Measurements from ENCODE around the gene RILPL1. TPM values are rescaled to one million over a fixed set of nuclear protein-coding genes. Genes with fewer than 3 reads are reported as not detected.

The RILPL1 gene
- total RNA-seq, 4 donors from 2014 or later, result 7.3 to 24.7 (median 12.0) TPM

DNA sequence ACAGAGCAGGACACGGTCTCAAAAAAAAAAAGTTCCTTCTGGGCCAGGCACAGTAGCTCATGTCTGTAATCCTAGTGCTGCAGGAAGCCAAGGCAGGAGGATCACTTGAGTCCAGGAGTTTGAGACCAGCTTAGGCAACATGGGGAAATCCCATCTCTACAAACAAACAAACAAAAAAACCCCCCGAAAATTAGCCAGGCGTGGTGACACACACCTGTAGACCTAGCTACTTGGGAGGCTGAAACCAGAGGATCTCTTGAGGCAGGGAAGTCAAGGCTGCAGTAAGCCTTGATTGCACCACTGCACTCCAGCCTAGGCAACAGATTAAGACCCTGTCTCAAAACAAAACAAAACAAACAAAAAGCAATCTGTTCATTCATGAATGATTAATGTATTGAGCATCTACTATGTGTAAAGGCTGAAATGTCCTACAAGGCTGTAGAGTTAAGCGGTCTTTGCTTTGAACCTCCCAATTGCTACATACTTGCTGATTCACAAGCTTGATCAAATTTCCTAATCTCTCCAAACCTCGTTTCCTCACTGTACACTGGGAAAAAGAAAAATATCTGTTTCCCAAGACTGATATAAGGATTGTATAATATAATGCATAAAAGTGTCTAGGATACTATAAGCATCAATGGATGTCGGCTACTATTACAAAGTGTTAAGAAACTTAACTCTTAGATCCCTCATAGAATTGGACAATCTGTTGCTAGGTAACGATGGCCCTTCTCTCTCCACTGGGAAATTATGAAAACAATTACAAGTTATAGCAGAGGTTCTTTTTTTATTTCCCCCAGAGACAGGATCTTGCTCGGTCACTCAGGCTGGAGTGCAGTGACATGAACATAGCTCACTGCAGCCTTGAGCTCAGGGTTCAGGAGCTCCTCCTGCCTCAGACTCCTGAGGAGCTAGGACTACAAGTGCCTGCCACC, 89.2 kb downstream of the RILPL1 start:
- TF ChIP-seq, protein P1, sequence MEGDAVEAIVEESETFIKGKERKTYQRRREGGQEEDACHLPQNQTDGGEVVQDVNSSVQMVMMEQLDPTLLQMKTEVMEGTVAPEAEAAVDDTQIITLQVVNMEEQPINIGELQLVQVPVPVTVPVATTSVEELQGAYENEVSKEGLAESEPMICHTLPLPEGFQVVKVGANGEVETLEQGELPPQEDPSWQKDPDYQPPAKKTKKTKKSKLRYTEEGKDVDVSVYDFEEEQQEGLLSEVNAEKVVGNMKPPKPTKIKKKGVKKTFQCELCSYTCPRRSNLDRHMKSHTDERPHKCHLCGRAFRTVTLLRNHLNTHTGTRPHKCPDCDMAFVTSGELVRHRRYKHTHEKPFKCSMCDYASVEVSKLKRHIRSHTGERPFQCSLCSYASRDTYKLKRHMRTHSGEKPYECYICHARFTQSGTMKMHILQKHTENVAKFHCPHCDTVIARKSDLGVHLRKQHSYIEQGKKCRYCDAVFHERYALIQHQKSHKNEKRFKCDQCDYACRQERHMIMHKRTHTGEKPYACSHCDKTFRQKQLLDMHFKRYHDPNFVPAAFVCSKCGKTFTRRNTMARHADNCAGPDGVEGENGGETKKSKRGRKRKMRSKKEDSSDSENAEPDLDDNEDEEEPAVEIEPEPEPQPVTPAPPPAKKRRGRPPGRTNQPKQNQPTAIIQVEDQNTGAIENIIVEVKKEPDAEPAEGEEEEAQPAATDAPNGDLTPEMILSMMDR (IDR thresholded peaks at IDR 0.05; ENCODE audit: low read depth), result no peak

GRCh38 chr12:123442774-123443173, 90.7 kb downstream of the RILPL1 start:
- TF ChIP-seq, protein P1 (IDR thresholded peaks at IDR 0.05; ENCODE audit: low read depth), result no peak

- TF ChIP-seq, protein P1 (IDR thresholded peaks at IDR 0.05; ENCODE audit: low read depth), result no peak
Observed at GRCh38 chr12:123441523-123442164, 91.9 kb downstream of the RILPL1 start.

DNA sequence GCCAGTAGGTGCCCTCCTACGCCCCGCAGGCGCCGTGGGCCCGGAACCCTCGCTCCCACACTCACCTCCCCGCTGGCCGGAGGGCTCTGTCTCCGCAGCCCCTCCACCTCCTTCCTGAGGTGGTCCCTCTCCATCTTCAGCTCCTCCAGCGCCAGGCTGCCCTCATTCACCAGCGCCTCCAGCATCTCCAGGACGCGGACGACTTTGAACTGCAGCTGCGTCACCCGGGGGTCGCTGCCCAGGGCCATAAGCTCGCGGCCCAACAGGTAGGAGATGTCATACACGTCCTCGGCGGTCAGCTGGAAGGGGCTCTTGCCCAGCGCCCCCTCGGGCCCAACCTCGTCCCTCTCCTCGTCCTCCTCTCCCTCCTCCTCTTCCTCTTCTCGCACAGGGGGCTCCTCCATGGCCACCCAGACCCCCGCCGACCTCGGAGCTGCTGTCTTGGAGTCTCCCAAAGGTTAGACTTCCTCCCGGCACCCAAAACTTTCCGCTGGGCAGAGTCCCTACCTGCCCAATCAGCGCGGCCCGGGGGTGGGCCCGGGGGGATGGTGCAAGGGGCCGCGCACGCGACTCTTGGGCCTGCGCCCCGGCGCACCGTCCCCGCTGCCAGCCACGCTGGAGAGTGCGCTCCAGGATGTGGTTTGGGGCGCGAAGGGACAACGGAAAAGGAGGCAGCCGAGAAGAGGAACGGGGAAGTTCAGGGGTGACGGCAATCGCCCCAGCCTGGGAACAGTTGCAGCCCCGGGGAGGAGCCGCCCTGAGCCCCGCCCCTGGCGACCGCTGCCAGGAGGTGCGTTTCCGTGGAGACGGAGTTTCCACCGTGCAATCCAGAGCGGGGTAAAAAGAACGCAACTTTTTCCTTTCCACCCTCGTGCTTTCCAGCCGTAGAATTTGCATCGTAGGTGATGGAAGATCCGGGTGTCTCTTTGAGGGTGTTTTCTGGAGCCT, 97.2 kb downstream of the RILPL1 start, which contains the start of gene RILPL2:
Gene RILPL2, minus strand, starts transcription at position 668 of the 948 bp plus-strand sequence. Its CDS starts 264 bp downstream, at position 404.
- TF ChIP-seq, protein P1 (IDR thresholded peaks at IDR 0.05; ENCODE audit: low read depth), result no peak

DNA sequence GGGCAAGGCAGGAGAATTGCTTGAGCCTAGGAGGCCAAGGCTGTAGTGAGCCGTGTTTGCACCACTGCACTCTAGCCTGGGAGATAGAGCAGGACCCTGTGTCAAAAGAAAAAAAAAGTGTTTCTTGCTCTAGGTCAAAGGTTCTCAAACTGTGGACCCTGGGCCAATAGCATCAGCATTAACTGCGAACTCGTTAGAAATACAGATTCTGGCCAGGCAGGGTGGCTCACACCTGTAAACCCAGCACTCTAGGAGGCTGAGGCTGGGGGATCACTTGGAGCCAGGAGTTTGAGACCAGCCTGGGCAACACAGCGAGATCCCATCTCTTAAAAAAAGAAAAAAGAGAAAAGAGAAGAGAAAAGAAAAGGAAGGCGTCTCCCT, 97.9 kb downstream of the RILPL1 start:
- TF ChIP-seq, protein P1 (IDR thresholded peaks at IDR 0.05; ENCODE audit: low read depth), result no peak

GRCh38 chr12:123433615-123434014, 99.9 kb downstream of the RILPL1 start:
- TF ChIP-seq, protein P1 (IDR thresholded peaks at IDR 0.05; ENCODE audit: low read depth), result no peak

Data from subcutaneous adipose tissue (tissue), 4 donors.